AG09319 (cell line): ENCODE data around the gene PSME3.

Experiments
- DNase-seq: peaks from one replicate; pipeline ENCODE4 v3.0.0-alpha.2; 2010; ENCODE audit warnings: low read depth; ENCODE audit errors: extremely low read depth
- TF ChIP-seq, protein P1 (sequence below): IDR thresholded peaks from 2 replicates; pipeline ENCODE4 v1.5.1; 2011; ENCODE audit warnings: low read depth, mild to moderate bottlenecking, inconsistent platforms, low read length, moderate library complexity

Gene PSME3

DNA sequence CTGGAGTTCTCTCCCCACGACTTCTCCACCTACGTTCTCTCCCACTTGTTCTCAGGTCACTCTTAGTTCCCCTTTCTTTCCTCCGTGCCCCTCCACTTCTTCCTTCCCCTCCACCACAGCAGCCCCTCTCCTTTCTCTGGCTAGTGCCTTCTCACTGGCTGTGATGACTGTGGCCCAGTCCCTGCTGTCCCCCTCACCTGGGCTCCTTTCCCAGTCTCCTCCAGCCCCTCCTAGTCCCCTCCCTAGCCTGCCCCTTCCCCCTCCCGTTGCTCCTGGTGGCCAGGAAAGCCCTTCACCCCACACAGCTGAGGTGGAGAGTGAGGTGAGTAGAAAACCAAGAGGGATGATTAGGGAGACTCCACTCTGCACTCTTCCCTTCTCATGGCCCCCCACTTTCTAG lies 38.1 kb upstream of the PSME3 start:
- no peak for DNase-seq
- TF ChIP-seq, protein P1, sequence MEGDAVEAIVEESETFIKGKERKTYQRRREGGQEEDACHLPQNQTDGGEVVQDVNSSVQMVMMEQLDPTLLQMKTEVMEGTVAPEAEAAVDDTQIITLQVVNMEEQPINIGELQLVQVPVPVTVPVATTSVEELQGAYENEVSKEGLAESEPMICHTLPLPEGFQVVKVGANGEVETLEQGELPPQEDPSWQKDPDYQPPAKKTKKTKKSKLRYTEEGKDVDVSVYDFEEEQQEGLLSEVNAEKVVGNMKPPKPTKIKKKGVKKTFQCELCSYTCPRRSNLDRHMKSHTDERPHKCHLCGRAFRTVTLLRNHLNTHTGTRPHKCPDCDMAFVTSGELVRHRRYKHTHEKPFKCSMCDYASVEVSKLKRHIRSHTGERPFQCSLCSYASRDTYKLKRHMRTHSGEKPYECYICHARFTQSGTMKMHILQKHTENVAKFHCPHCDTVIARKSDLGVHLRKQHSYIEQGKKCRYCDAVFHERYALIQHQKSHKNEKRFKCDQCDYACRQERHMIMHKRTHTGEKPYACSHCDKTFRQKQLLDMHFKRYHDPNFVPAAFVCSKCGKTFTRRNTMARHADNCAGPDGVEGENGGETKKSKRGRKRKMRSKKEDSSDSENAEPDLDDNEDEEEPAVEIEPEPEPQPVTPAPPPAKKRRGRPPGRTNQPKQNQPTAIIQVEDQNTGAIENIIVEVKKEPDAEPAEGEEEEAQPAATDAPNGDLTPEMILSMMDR = no peak

DNA sequence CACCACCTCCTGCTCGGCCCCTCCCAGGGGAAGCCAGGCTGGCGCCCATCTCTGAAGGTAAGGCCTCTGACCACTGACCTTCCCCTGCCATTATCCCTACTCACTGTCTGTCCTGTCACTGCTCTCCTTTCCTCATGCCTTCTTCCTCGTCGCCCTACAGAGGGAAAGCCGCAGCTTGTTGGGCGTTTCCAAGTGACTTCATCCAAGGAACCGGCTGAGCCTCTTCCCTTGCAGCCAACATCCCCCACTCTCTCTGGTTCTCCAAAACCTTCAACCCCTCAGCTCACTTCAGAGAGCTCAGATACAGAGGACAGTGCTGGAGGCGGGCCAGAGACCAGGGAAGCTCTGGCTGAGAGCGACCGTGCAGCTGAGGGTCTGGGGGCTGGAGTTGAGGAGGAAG lies 37.7 kb upstream of the PSME3 start:
- TF ChIP-seq, protein P1 = no peak

GRCh38 chr17:42796066-42796758 lies 37.0 kb upstream of the PSME3 start:
- TF ChIP-seq, protein P1 = no peak
- no peak for DNase-seq

More for the DNA sequence above, 37.7 kb upstream of the PSME3 start:
- no peak for DNase-seq

GRCh38 chr17:42797067-42798007 lies 35.9 kb upstream of the PSME3 start:
- DNase-seq = no peak
- TF ChIP-seq, protein P1 = no peak

GRCh38 chr17:42798011-42798382 lies 35.2 kb upstream of the PSME3 start:
- DNase-seq = no peak
- TF ChIP-seq, protein P1 = no peak

DNA sequence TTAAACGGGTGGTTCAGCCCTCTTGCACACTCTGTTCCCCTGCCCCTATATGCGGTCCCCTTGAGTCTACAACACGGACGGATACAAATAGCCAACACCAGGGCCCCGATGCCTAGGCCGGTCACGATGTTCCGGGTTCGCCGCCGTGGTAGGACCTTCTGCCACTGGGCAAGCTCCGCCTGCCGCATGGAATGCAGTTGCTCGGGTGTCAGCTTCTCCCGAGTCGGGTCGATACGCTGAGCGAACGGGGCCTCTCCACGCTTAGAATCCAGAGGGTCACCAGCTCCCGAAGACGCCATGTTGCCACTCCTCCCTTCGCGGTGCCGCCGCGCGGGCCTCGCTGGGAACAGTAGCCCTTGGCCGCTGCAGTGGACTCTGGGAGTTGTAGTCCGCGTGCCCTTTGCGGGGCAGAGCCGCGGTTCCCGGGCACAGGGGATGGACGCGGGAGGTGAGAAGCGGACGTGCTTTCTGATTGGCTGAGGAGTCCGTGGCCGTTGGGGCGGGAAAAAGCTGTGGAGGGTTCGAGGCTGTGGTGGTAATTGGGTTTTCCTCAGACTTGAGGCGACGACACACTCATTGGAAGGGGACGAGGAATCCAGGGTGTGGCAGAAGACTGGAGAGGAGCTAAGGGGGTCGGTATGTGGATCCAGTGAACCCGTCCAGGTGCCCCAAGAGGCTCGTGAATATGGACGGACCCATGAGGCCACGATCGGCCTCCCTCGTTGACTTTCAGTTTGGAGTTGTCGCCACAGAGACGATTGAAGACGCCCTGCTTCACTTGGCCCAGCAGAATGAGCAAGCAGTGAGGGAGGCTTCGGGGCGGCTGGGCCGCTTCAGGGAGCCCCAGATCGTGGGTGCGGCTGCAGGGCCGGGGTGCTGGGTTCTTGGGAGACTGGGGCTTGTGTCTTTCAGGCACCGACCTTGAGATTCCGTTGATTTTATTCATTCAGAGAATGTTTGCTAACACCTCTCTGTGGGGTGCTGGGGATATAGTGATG lies 34.5 kb upstream of the PSME3 start, which contains the start of the genes CNTD1 and COA3:
Gene CNTD1 (plus strand): TSS at position 479 of the 998 bp plus-strand sequence. CDS start 207 bp downstream, at position 686.
Gene COA3 (minus strand): TSS at position 322 of the 998 bp plus-strand sequence. CDS start 23 bp downstream, at position 299.
- TF ChIP-seq, protein P1 = no peak

More for the DNA sequence above, 34.5 kb upstream of the PSME3 start, which contains the start of the genes CNTD1 and COA3:
- peak; percentile 49 for DNase-seq
